ENCODE measurements around the gene ATP5PO. TPM values are rescaled to one million over a fixed set of nuclear protein-coding genes. Genes with fewer than 3 reads are reported as not detected.

The ATP5PO gene
- total RNA-seq, 1 experiment from 2014 or later, result 264 TPM

DNA sequence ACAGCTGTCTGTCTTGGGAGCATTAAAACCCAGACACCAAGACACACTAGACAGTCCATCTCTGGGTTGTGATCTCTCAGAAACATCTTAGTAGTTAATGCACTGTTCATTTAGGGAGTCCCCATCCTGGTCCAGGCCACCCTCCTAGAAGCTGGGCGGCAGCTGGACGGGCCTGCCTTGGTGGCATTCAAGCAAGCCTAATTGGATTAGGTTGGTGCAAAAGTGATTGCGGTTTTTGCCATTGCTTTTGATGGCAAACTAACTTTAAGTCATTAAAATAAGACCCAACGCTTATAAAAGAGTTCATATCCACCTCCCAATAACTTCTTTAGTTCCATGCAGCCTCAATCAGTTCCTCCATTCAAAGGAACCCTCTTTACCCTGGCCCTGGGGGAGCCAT, 21.7 kb downstream of the ATP5PO start:
- CTCF ChIA-PET, result interaction anchor here (0.6 to 3.6 kb wide), 4 partner anchors 9 to 454 kb away, joined by 3 to 57 read pairs (median 16); no protein-coding TSS in a partner anchor
- H3K4me3 Mint-ChIP-seq, result no peak overlapping the region
- H3K9me3 Mint-ChIP-seq, result no peaks in the 10 kb centered on the region
- TF ChIP-seq EMX1 (CRISPR knock-in tag; IDR thresholded peaks at IDR 0.05), result no peak
- TF ChIP-seq GTF2I (CRISPR knock-in tag; conservative IDR thresholded peaks at IDR 0.05), result no peak
- TF ChIP-seq, protein P1, sequence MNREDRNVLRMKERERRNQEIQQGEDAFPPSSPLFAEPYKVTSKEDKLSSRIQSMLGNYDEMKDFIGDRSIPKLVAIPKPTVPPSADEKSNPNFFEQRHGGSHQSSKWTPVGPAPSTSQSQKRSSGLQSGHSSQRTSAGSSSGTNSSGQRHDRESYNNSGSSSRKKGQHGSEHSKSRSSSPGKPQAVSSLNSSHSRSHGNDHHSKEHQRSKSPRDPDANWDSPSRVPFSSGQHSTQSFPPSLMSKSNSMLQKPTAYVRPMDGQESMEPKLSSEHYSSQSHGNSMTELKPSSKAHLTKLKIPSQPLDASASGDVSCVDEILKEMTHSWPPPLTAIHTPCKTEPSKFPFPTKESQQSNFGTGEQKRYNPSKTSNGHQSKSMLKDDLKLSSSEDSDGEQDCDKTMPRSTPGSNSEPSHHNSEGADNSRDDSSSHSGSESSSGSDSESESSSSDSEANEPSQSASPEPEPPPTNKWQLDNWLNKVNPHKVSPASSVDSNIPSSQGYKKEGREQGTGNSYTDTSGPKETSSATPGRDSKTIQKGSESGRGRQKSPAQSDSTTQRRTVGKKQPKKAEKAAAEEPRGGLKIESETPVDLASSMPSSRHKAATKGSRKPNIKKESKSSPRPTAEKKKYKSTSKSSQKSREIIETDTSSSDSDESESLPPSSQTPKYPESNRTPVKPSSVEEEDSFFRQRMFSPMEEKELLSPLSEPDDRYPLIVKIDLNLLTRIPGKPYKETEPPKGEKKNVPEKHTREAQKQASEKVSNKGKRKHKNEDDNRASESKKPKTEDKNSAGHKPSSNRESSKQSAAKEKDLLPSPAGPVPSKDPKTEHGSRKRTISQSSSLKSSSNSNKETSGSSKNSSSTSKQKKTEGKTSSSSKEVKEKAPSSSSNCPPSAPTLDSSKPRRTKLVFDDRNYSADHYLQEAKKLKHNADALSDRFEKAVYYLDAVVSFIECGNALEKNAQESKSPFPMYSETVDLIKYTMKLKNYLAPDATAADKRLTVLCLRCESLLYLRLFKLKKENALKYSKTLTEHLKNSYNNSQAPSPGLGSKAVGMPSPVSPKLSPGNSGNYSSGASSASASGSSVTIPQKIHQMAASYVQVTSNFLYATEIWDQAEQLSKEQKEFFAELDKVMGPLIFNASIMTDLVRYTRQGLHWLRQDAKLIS (CRISPR knock-in tag; IDR thresholded peaks at IDR 0.05; ENCODE audit: borderline replicate concordance), result no peak
- TF ChIP-seq TCF7 (CRISPR knock-in tag; IDR thresholded peaks at IDR 0.05; ENCODE audit: low read depth), result no peak
- TF ChIP-seq, protein P2, sequence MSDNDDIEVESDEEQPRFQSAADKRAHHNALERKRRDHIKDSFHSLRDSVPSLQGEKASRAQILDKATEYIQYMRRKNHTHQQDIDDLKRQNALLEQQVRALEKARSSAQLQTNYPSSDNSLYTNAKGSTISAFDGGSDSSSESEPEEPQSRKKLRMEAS (CRISPR knock-in tag; IDR thresholded peaks at IDR 0.05), result no peak
- TF ChIP-seq, protein P3, sequence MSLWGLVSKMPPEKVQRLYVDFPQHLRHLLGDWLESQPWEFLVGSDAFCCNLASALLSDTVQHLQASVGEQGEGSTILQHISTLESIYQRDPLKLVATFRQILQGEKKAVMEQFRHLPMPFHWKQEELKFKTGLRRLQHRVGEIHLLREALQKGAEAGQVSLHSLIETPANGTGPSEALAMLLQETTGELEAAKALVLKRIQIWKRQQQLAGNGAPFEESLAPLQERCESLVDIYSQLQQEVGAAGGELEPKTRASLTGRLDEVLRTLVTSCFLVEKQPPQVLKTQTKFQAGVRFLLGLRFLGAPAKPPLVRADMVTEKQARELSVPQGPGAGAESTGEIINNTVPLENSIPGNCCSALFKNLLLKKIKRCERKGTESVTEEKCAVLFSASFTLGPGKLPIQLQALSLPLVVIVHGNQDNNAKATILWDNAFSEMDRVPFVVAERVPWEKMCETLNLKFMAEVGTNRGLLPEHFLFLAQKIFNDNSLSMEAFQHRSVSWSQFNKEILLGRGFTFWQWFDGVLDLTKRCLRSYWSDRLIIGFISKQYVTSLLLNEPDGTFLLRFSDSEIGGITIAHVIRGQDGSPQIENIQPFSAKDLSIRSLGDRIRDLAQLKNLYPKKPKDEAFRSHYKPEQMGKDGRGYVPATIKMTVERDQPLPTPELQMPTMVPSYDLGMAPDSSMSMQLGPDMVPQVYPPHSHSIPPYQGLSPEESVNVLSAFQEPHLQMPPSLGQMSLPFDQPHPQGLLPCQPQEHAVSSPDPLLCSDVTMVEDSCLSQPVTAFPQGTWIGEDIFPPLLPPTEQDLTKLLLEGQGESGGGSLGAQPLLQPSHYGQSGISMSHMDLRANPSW (CRISPR knock-in tag; conservative IDR thresholded peaks at IDR 0.05; ENCODE audit: low read depth), result no peak
- TF ChIP-seq, protein P4, sequence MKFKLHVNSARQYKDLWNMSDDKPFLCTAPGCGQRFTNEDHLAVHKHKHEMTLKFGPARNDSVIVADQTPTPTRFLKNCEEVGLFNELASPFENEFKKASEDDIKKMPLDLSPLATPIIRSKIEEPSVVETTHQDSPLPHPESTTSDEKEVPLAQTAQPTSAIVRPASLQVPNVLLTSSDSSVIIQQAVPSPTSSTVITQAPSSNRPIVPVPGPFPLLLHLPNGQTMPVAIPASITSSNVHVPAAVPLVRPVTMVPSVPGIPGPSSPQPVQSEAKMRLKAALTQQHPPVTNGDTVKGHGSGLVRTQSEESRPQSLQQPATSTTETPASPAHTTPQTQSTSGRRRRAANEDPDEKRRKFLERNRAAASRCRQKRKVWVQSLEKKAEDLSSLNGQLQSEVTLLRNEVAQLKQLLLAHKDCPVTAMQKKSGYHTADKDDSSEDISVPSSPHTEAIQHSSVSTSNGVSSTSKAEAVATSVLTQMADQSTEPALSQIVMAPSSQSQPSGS (CRISPR knock-in tag; IDR thresholded peaks at IDR 0.05; ENCODE audit: borderline replicate concordance, low read depth), result no peak
- TF ChIP-seq, protein P5, sequence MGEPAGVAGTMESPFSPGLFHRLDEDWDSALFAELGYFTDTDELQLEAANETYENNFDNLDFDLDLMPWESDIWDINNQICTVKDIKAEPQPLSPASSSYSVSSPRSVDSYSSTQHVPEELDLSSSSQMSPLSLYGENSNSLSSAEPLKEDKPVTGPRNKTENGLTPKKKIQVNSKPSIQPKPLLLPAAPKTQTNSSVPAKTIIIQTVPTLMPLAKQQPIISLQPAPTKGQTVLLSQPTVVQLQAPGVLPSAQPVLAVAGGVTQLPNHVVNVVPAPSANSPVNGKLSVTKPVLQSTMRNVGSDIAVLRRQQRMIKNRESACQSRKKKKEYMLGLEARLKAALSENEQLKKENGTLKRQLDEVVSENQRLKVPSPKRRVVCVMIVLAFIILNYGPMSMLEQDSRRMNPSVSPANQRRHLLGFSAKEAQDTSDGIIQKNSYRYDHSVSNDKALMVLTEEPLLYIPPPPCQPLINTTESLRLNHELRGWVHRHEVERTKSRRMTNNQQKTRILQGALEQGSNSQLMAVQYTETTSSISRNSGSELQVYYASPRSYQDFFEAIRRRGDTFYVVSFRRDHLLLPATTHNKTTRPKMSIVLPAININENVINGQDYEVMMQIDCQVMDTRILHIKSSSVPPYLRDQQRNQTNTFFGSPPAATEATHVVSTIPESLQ (CRISPR knock-in tag; IDR thresholded peaks at IDR 0.05), result no peak
- TF ChIP-seq ETV6 (CRISPR knock-in tag; IDR thresholded peaks at IDR 0.05), result no peak
- POLR2A ChIA-PET, result no interaction called here
- H3K4me1 Mint-ChIP-seq, result peaks cover 21% of the 10 kb centered on the region
- ATAC-seq (no peak), DNase-seq (ENCODE audit: low spot score) (no peak)
- 0 out of 2 replicates have a peak, but pooled peaks cover 6% of the 10 kb centered on the region for H3K27me3 Mint-ChIP-seq (ENCODE audit: low read depth)
- no peak overlapping the region for H3K27ac Mint-ChIP-seq
- H3K36me3 Mint-ChIP-seq, result no peaks in the 10 kb centered on the region

DNA sequence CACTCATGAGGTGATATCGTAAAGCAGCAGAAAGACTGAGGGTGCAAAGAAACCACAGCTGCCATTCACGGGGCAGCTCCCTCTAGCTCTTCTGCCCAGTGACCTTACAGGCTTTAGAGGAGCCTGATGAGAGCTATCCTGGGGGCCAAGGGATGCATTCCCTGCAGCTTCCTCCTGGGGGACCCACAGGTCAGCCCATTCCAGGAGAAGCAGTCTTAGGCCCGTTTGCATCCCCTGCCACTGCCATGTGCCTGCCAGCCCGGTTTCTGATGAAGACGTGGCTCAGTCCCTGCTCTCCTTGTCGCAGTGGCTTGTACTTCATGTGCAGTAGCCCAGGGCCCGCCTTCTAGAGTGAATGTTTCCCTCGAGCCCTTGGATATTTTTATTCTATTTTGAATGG, 22.8 kb downstream of the ATP5PO start:
- H3K27me3 Mint-ChIP-seq (ENCODE audit: low read depth), result 0 out of 2 replicates have a peak, but pooled peaks cover 6% of the 10 kb centered on the region
- H3K4me1 Mint-ChIP-seq, result peaks cover 21% of the 10 kb centered on the region
- no peak overlapping the region for H3K27ac Mint-ChIP-seq
- no peaks in the 10 kb centered on the region for H3K36me3 Mint-ChIP-seq
- no peak overlapping the region for H3K4me3 Mint-ChIP-seq
- H3K9me3 Mint-ChIP-seq, result no peaks in the 10 kb centered on the region
- peak; percentile 89 for ATAC-seq
- POLR2A ChIA-PET, result interaction anchor here (0.9 kb wide), 1 partner anchor 9 kb away, joined by 3 read pairs; no protein-coding TSS in a partner anchor
- DNase-seq (ENCODE audit: low spot score), result peak; percentile 80
- CTCF ChIA-PET, result interaction anchor here (0.5 to 3.5 kb wide), 33 partner anchors 10 to 490 kb away, joined by 3 to 57 read pairs (median 4); partner anchors contain the start of genes DONSON and TMEM50B
- TF ChIP-seq ESRRA (CRISPR knock-in tag; IDR thresholded peaks at IDR 0.05; ENCODE audit: borderline replicate concordance) (no peak), ZNF423 (CRISPR knock-in tag; IDR thresholded peaks at IDR 0.05) (no peak), ZNF121 (CRISPR knock-in tag; IDR thresholded peaks at IDR 0.05) (no peak), NR3C1 (CRISPR knock-in tag; conservative IDR thresholded peaks at IDR 0.05; ENCODE audit: low read depth) (no peak), FOXP1 (CRISPR knock-in tag; IDR thresholded peaks at IDR 0.05; ENCODE audit: borderline replicate concordance) (peak; percentile 26; the same call in 1 of the 2 replicates), TP53 (CRISPR knock-in tag; IDR thresholded peaks at IDR 0.05) (no peak), TCF7 (CRISPR knock-in tag; IDR thresholded peaks at IDR 0.05; ENCODE audit: low read depth) (no peak), MXD4 (CRISPR knock-in tag; IDR thresholded peaks at IDR 0.05; ENCODE audit: borderline replicate concordance) (no peak)
- TF ChIP-seq, protein P6, sequence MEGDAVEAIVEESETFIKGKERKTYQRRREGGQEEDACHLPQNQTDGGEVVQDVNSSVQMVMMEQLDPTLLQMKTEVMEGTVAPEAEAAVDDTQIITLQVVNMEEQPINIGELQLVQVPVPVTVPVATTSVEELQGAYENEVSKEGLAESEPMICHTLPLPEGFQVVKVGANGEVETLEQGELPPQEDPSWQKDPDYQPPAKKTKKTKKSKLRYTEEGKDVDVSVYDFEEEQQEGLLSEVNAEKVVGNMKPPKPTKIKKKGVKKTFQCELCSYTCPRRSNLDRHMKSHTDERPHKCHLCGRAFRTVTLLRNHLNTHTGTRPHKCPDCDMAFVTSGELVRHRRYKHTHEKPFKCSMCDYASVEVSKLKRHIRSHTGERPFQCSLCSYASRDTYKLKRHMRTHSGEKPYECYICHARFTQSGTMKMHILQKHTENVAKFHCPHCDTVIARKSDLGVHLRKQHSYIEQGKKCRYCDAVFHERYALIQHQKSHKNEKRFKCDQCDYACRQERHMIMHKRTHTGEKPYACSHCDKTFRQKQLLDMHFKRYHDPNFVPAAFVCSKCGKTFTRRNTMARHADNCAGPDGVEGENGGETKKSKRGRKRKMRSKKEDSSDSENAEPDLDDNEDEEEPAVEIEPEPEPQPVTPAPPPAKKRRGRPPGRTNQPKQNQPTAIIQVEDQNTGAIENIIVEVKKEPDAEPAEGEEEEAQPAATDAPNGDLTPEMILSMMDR (IDR thresholded peaks at IDR 0.05), result peak; percentile 32; the same call in 1 of the 2 replicates
- TF ChIP-seq, protein P7, sequence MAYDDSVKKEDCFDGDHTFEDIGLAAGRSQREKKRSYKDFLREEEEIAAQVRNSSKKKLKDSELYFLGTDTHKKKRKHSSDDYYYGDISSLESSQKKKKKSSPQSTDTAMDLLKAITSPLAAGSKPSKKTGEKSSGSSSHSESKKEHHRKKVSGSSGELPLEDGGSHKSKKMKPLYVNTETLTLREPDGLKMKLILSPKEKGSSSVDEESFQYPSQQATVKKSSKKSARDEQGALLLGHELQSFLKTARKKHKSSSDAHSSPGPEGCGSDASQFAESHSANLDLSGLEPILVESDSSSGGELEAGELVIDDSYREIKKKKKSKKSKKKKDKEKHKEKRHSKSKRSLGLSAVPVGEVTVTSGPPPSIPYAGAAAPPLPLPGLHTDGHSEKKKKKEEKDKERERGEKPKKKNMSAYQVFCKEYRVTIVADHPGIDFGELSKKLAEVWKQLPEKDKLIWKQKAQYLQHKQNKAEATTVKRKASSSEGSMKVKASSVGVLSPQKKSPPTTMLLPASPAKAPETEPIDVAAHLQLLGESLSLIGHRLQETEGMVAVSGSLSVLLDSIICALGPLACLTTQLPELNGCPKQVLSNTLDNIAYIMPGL (CRISPR knock-in tag; IDR thresholded peaks at IDR 0.05), result no peak
- TF ChIP-seq, protein P5 (CRISPR knock-in tag; IDR thresholded peaks at IDR 0.05), result no peak

Measured in WTC11 (cell line).